OCI-LY1 (cell line): ENCODE results near the gene LITAF.

Source experiments
- H2AFZ ChIP-seq: fragments of 200-600 bp; sonication (generic), shearing (Covaris generic); 2 replicates; pipeline ENCODE4 v1.6.0; 2014; ENCODE audit warnings: antibody characterized with exemption, mild to moderate bottlenecking, low read length
- H3F3A ChIP-seq: fragments of 200-600 bp; sonication (generic), shearing (Covaris generic); 2 replicates; pipeline ENCODE4 v1.6.0; 2014; ENCODE audit warnings: mild to moderate bottlenecking, antibody characterized with exemption, low read length, moderate library complexity; ENCODE audit not compliant: insufficient read depth
- H3K27ac ChIP-seq: fragments of 200-600 bp; sonication (generic); 2 replicates; pipeline ENCODE4 v1.5.1; 2014; ENCODE audit warnings: low read length, mixed run types, mild to moderate bottlenecking, low read depth; ENCODE audit not compliant: poor library complexity, severe bottlenecking
- H3K27me3 ChIP-seq: fragments of 200-600 bp; sonication (generic); 2 replicates; pipeline ENCODE4 v1.6.0; 2014; ENCODE audit warnings: antibody characterized with exemption, mild to moderate bottlenecking, low read length, moderate library complexity; ENCODE audit not compliant: insufficient read depth
- H3K36me3 ChIP-seq: fragments of 200-600 bp; sonication (generic); 2 replicates; pipeline ENCODE4 v1.6.1; 2014; ENCODE audit warnings: mild to moderate bottlenecking, antibody characterized with exemption, low read length, moderate library complexity, mixed read lengths; ENCODE audit not compliant: insufficient read depth
- H3K4me1 ChIP-seq: fragments of 200-600 bp; sonication (generic); 2 replicates; pipeline ENCODE4 v1.5.1; 2014; ENCODE audit warnings: mild to moderate bottlenecking, low read length, moderate library complexity; ENCODE audit not compliant: insufficient read depth, severe bottlenecking
- H3K4me2 ChIP-seq: fragments of 200-600 bp; sonication (generic), shearing (Covaris generic); 2 replicates; pipeline ENCODE4 v1.6.1; 2014; ENCODE audit warnings: low read length
- H3K4me3 ChIP-seq: fragments of 200-600 bp; sonication (generic); 2 replicates; pipeline ENCODE4 v1.5.1; 2014; ENCODE audit warnings: low read length, low read depth, mild to moderate bottlenecking, mixed read lengths; ENCODE audit not compliant: poor library complexity, severe bottlenecking
- H3K79me2 ChIP-seq: fragments of 200-600 bp; shearing (Covaris generic); 2 replicates; pipeline ENCODE4 v1.6.1; 2016; ENCODE audit warnings: mixed run types, low read length, mixed read lengths; ENCODE audit not compliant: insufficient read depth
- H3K9ac ChIP-seq: fragments of 200-600 bp; sonication (generic), shearing (Covaris generic); 2 replicates; pipeline ENCODE4 v1.6.1; 2014; ENCODE audit warnings: mild to moderate bottlenecking, low read length, mixed read lengths
- H3K9me2 ChIP-seq: fragments of 200-600 bp; sonication (generic), shearing (Covaris generic); 2 replicates; pipeline ENCODE4 v1.6.1; 2014; ENCODE audit warnings: low read depth, mild to moderate bottlenecking, low read length, mixed read lengths
- H3K9me3 ChIP-seq: fragments of 200-600 bp; shearing (Covaris generic); 2 replicates; pipeline ENCODE4 v1.6.1; 2014; ENCODE audit warnings: low read length, mixed read lengths
- H4K20me1 ChIP-seq: fragments of 200-600 bp; sonication (generic), shearing (Covaris generic); 2 replicates; pipeline ENCODE4 v1.6.0; 2016; ENCODE audit warnings: mild to moderate bottlenecking, low read length; ENCODE audit not compliant: insufficient read depth
- CTCF ChIP-seq: fragments of 200-600 bp; sonication (generic), shearing (Covaris generic); IDR thresholded peaks from 2 replicates; pipeline ENCODE4 v1.5.1; 2017; ENCODE audit warnings: mild to moderate bottlenecking, antibody characterized with exemption, low read length, moderate library complexity, mixed read lengths
- EZH2 ChIP-seq: fragments of 200-600 bp; sonication (generic), shearing (Covaris generic); IDR thresholded peaks from 2 replicates; pipeline ENCODE4 v1.8.0; 2017; ENCODE audit warnings: borderline replicate concordance, mixed run types, mild to moderate bottlenecking, antibody characterized with exemption, low read length, moderate library complexity, mixed read lengths

LITAF gene

GRCh38 chr16:11534262-11534661 is 52.5 kb downstream of the LITAF start:
- no peaks in the 10 kb centered on the region for H3K4me1 ChIP-seq
- H3K4me3 ChIP-seq = no peak overlapping the region
- H4K20me1 ChIP-seq = no peaks in the 10 kb centered on the region
- H3K27ac ChIP-seq = no peak overlapping the region
- H3K9me3 ChIP-seq = no peaks in the 10 kb centered on the region
- no peak overlapping the region for H3K4me2 ChIP-seq
- no peaks in the 10 kb centered on the region for H3F3A ChIP-seq
- no peaks in the 10 kb centered on the region for H3K9me2 ChIP-seq
- no peaks in the 10 kb centered on the region for H3K79me2 ChIP-seq
- H3K9ac ChIP-seq = no peak overlapping the region
- H2AFZ ChIP-seq = no peak overlapping the region
- no peaks in the 10 kb centered on the region for H3K27me3 ChIP-seq
- H3K36me3 ChIP-seq = no peaks in the 10 kb centered on the region
- no peak for TF ChIP-seq EZH2
- TF ChIP-seq CTCF = no peak

GRCh38 chr16:11533588-11533987 is 53.1 kb downstream of the LITAF start:
- Histone ChIP-seq H4K20me1 (no peaks in the 10 kb centered on the region), H3K4me2 (no peak overlapping the region), H3K9ac (no peak overlapping the region), H3K9me2 (no peaks in the 10 kb centered on the region), H3F3A (no peaks in the 10 kb centered on the region), H3K27me3 (no peaks in the 10 kb centered on the region), H3K4me3 (no peak overlapping the region), H3K36me3 (no peaks in the 10 kb centered on the region), H3K9me3 (no peaks in the 10 kb centered on the region), H3K4me1 (no peaks in the 10 kb centered on the region), H3K79me2 (no peaks in the 10 kb centered on the region), H2AFZ (no peak overlapping the region), H3K27ac (no peak overlapping the region)
- TF ChIP-seq EZH2 (no peak), CTCF (no peak)

GRCh38 chr16:11530171-11530940 is 56.4 kb downstream of the LITAF start:
- Histone ChIP-seq H3K4me3 (no peak overlapping the region), H3K27ac (no peak overlapping the region), H4K20me1 (no peaks in the 10 kb centered on the region), H3F3A (no peaks in the 10 kb centered on the region), H3K4me2 (no peak overlapping the region), H3K79me2 (no peaks in the 10 kb centered on the region), H3K9me3 (no peaks in the 10 kb centered on the region), H2AFZ (no peak overlapping the region), H3K9me2 (no peaks in the 10 kb centered on the region), H3K9ac (no peak overlapping the region), H3K36me3 (no peaks in the 10 kb centered on the region), H3K27me3 (no peaks in the 10 kb centered on the region), H3K4me1 (peaks cover 6% of the 10 kb centered on the region)
- TF ChIP-seq EZH2 (no peak), CTCF (no peak)
